Lower lobe of right lung (tissue), 2 donors: ENCODE measurements around the gene CEP95. TPM values are rescaled to one million over a fixed set of nuclear protein-coding genes. Genes with fewer than 3 reads are reported as not detected.

Experiments used
- ATAC-seq, 2 donors: fragments of 200-7000 bp; cut with Tn5 transposase; one replicate each; pipeline ENCODE4 v1.9.1; 2020 to 2022; ENCODE audit warnings: mild to moderate bottlenecking in 2 of 2, moderate library complexity in 2 of 2
- DNase-seq: peaks from one replicate; pipeline ENCODE4 v3.0.0-alpha.2; 2020
- H3K27ac ChIP-seq: fragments of 200-600 bp; one replicate; pipeline ENCODE4 v1.8.0; 2022
- H3K27me3 ChIP-seq: fragments of 200-600 bp; one replicate; pipeline ENCODE4 v1.8.0; 2022; ENCODE audit warnings: low read depth
- H3K36me3 ChIP-seq: fragments of 200-600 bp; one replicate; pipeline ENCODE4 v1.8.0; 2022; ENCODE audit warnings: mild to moderate bottlenecking
- H3K4me1 ChIP-seq: fragments of 200-600 bp; one replicate; pipeline ENCODE4 v1.8.0; 2022
- H3K4me3 ChIP-seq: fragments of 200-600 bp; one replicate; pipeline ENCODE4 v1.8.0; 2022; ENCODE audit warnings: mild to moderate bottlenecking
- H3K9me3 ChIP-seq: fragments of 200-600 bp; one replicate; pipeline ENCODE4 v1.8.0; 2022
- intact Hi-C: fragments of 100-400 bp; cut with DNase I; formaldehyde crosslinking; loops from one replicate; pipeline ENCODE4 v1.11.0; 2022
- total RNA-seq: library from RNA; stranded (reverse); fragmentation: NEBNext Ultra II Directional; extraction: Animal tissue kit (Norgen Biotek cat#: 25700); gene quantifications from one replicate; pipeline ENCODE4 v1.2.1, GENCODE V29; 2021
- TF ChIP-seq, protein P1 (sequence below): fragments of 200-600 bp; IDR thresholded peaks from one replicate; pipeline ENCODE4 v1.8.0; 2022; ENCODE audit warnings: antibody characterized with exemption, mild to moderate bottlenecking
- donor health status: DM: no; HTN: yes; CAD: no; lungs with severe emphysema.

Gene CEP95
- total RNA-seq, 1 donor from 2014 or later, result 34.2 TPM

GRCh38 chr17:64529221-64529620 lies 22.4 kb downstream of the CEP95 start:
- H3K27me3 ChIP-seq, result no peaks in the 10 kb centered on the region
- H3K4me1 ChIP-seq, result no peaks in the 10 kb centered on the region
- intact Hi-C loops, result no loop called here
- H3K9me3 ChIP-seq, result no peaks in the 10 kb centered on the region
- H3K4me3 ChIP-seq, result no peak overlapping the region
- no peak overlapping the region for H3K27ac ChIP-seq
- peaks cover 100% of the 10 kb centered on the region for H3K36me3 ChIP-seq
- DNase-seq (no peak), ATAC-seq (no peak)
- TF ChIP-seq, protein P1, sequence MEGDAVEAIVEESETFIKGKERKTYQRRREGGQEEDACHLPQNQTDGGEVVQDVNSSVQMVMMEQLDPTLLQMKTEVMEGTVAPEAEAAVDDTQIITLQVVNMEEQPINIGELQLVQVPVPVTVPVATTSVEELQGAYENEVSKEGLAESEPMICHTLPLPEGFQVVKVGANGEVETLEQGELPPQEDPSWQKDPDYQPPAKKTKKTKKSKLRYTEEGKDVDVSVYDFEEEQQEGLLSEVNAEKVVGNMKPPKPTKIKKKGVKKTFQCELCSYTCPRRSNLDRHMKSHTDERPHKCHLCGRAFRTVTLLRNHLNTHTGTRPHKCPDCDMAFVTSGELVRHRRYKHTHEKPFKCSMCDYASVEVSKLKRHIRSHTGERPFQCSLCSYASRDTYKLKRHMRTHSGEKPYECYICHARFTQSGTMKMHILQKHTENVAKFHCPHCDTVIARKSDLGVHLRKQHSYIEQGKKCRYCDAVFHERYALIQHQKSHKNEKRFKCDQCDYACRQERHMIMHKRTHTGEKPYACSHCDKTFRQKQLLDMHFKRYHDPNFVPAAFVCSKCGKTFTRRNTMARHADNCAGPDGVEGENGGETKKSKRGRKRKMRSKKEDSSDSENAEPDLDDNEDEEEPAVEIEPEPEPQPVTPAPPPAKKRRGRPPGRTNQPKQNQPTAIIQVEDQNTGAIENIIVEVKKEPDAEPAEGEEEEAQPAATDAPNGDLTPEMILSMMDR, result no peak

DNA sequence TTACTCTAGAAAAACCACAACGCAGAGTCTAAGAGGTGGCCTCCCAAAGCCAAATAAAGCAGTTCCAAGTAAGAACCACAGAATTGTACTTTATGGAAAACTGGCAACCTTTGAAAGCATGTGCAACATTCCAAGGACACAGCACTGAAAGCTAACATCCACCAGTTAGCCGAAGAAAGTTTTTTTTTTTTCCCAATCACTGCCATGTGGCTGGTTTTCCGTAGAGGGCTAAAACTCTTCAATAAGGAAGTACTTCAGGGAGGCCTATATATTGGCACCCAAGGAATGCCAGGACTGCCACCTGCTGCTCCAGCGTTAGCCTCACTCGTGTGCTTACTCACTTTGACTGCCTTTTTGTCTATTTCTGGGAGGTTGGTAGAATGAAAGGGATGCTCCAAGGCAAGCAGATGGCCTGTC lies 25.2 kb downstream of the CEP95 start:
- Histone ChIP-seq H3K4me3 (no peak overlapping the region), H3K4me1 (no peaks in the 10 kb centered on the region), H3K36me3 (peaks cover 100% of the 10 kb centered on the region), H3K9me3 (no peaks in the 10 kb centered on the region), H3K27ac (no peak overlapping the region), H3K27me3 (no peaks in the 10 kb centered on the region)
- TF ChIP-seq, protein P1, result no peak
- intact Hi-C loops, result no loop called here
- DNase-seq (no peak), ATAC-seq (peak; percentile 45 to 66)

DNA sequence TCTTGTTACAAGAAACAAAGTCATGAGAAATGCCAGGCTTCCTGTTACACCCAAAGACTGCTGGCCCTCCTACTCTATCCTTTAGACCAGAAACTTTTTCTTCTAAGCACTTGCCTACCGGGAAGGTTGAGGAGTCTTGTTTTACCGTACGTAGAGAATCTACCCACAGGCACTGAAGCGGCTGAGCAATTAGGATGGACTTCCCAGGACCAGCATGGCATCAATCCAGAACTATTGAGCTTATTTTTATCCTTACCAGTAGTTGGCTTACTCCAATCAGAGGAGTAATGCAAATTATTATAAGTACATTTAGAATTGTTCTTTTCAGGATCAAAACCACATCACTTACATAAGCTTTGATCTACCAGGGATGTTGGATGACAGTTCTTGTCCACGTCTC lies 25.6 kb downstream of the CEP95 start:
- Histone ChIP-seq H3K27ac (no peak overlapping the region), H3K36me3 (peaks cover 100% of the 10 kb centered on the region), H3K4me1 (no peaks in the 10 kb centered on the region), H3K4me3 (no peak overlapping the region), H3K27me3 (no peaks in the 10 kb centered on the region), H3K9me3 (no peaks in the 10 kb centered on the region)
- no peak for ATAC-seq
- intact Hi-C loops, result no loop called here
- TF ChIP-seq, protein P1, result no peak
- DNase-seq, result no peak

GRCh38 chr17:64533784-64534183 lies 27.0 kb downstream of the CEP95 start:
- no peak for ATAC-seq
- peaks cover 100% of the 10 kb centered on the region for H3K36me3 ChIP-seq
- no peak for DNase-seq

DNA sequence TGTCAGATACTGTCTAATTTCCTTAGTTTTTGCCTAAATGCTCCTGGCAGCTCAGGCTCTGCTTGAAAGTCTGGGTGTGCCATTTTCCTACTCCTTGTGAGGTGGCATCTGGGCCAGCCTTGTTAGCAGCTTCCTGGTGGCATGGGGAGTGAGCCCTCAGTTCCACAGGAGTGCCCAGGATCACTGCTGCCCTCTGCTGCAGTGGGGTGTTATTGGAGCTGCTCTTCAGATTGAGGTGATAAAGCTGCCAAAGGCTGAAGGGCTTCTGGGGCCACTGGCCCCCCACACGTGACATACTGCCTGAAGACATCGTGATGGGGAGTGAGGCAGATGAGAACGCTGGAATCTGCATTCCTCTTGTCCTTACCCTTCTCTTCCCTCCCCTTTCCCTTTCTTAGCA lies 27.4 kb downstream of the CEP95 start:
- DNase-seq (no peak), ATAC-seq (peak in 1 of 2 donors; percentile 28)
- Histone ChIP-seq H3K4me1 (no peaks in the 10 kb centered on the region), H3K27me3 (no peaks in the 10 kb centered on the region), H3K4me3 (no peak overlapping the region), H3K9me3 (no peaks in the 10 kb centered on the region), H3K27ac (no peak overlapping the region), H3K36me3 (peaks cover 100% of the 10 kb centered on the region)
- intact Hi-C loops, result no loop called here
- TF ChIP-seq, protein P1, result peak; percentile 12

More at GRCh38 chr17:64533784-64534183, 27.0 kb downstream of the CEP95 start:
- no peaks in the 10 kb centered on the region for H3K4me1 ChIP-seq
- H3K4me3 ChIP-seq, result no peak overlapping the region
- TF ChIP-seq, protein P1, result no peak
- intact Hi-C loops, result no loop called here
- no peaks in the 10 kb centered on the region for H3K27me3 ChIP-seq
- H3K9me3 ChIP-seq, result no peaks in the 10 kb centered on the region
- no peak overlapping the region for H3K27ac ChIP-seq

GRCh38 chr17:64535357-64535756 lies 28.6 kb downstream of the CEP95 start:
- Histone ChIP-seq H3K9me3 (no peaks in the 10 kb centered on the region), H3K27ac (no peak overlapping the region), H3K36me3 (peaks cover 100% of the 10 kb centered on the region), H3K4me1 (no peaks in the 10 kb centered on the region), H3K27me3 (no peaks in the 10 kb centered on the region), H3K4me3 (no peak overlapping the region)
- ATAC-seq (no peak), DNase-seq (no peak)
- TF ChIP-seq, protein P1, result no peak
- intact Hi-C loops, result no loop called here
